Measurements from ENCODE around the gene PLCB4. TPM values are rescaled to one million over a fixed set of nuclear protein-coding genes. Genes with fewer than 3 reads are reported as not detected.

PLCB4 gene
- total RNA-seq, 2 experiments from 2014 or later = not detected

DNA sequence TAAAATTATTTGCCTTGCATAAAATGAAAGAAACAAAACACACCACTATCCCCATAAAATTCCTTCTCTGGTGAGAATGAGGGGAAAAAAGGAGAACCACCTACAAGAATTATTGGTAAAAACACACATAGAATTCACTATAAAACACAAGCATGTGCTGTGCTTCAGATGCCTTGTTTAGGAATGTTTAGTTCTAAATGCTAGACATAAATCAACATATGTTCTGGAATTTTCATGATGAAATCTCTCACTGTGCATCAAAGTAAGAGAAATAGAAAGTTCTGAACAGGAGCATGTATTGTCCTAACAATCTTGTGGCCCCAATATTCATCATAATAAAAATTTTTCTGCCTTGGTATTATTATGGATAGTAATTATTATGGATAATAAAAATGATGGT lies 111.0 kb downstream of the PLCB4 start:
- intact Hi-C loops (cut with micrococcal nuclease; ENCODE audit: unreplicated experiment) = no loop called here
- DNase-seq (ENCODE audit: low spot score) = no peak
- Histone ChIP-seq H3K4me2 (ENCODE audit: low read length) (no peak overlapping the region), H3K4me3 (ENCODE audit: low read depth, low read length, poor library complexity, severe bottlenecking) (no peak overlapping the region), H2AFZ (ENCODE audit: low read length) (no peak overlapping the region), H3K9me2 (ENCODE audit: insufficient read depth, low read length) (no peaks in the 10 kb centered on the region), H4K20me1 (ENCODE audit: insufficient read depth, low read length) (no peaks in the 10 kb centered on the region), H3K27ac (ENCODE audit: low read depth, low read length, poor library complexity, severe bottlenecking) (no peak overlapping the region), H3K79me2 (ENCODE audit: insufficient read depth, low read depth, low read length) (no peaks in the 10 kb centered on the region), H3K4me1 (ENCODE audit: insufficient read depth, low read length, poor library complexity, severe bottlenecking) (no peaks in the 10 kb centered on the region), H3K36me3 (ENCODE audit: insufficient read depth, low read length) (no peaks in the 10 kb centered on the region), H3K9me3 (ENCODE audit: low read length) (no peaks in the 10 kb centered on the region)
- TF ChIP-seq, protein P1, sequence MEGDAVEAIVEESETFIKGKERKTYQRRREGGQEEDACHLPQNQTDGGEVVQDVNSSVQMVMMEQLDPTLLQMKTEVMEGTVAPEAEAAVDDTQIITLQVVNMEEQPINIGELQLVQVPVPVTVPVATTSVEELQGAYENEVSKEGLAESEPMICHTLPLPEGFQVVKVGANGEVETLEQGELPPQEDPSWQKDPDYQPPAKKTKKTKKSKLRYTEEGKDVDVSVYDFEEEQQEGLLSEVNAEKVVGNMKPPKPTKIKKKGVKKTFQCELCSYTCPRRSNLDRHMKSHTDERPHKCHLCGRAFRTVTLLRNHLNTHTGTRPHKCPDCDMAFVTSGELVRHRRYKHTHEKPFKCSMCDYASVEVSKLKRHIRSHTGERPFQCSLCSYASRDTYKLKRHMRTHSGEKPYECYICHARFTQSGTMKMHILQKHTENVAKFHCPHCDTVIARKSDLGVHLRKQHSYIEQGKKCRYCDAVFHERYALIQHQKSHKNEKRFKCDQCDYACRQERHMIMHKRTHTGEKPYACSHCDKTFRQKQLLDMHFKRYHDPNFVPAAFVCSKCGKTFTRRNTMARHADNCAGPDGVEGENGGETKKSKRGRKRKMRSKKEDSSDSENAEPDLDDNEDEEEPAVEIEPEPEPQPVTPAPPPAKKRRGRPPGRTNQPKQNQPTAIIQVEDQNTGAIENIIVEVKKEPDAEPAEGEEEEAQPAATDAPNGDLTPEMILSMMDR (conservative IDR thresholded peaks at IDR 0.05; ENCODE audit: low read length) = no peak
- TF ChIP-seq EZH2phosphoT487 (IDR thresholded peaks at IDR 0.05; ENCODE audit: borderline replicate concordance, low read depth, low read length) = no peak
- BruUV-seq (replicated peaks) = no TSS peak
- ChIA-PET CTCF (ENCODE audit: unreplicated experiment) (no interaction called here), POLR2A (no interaction called here)

DNA sequence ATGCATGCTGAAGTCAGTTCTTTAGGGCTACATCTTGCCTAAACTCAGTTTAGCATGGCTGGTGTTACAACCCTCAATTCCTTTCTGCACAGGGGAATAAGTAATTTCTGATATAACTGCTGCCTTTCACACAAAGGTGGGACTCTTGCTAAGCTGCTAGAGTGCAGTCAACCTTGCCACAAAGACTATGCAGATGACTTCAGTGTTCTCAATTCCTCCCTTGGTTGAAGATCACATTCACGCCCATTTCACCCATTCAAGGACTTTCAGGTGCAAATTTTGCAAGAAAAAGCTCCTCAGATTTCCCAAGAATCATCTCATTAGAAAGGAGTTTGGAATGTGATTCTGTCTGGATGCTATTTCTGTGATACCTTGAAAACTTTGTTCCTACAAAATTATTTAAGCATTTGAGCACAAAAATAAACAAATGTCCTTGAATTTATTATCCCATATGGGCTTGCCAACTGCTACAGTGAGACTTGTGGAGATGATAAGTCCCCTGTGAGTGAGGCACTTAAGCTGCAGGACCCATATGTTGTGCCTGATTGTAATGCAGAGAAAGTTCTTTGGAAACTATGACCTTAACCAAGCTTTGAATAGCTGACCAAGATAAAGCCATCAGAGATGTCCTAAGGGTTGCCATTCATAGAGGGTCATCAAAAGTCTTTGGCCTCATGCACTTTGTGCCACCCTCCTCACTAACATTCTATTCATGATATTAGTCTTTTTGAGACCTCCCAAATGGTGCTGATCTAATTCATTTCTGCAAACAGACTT lies 111.8 kb downstream of the PLCB4 start:
- H4K20me1 ChIP-seq (ENCODE audit: insufficient read depth, low read length) = no peaks in the 10 kb centered on the region
- no peak overlapping the region for H2AFZ ChIP-seq (ENCODE audit: low read length)
- no peak overlapping the region for H3K4me3 ChIP-seq (ENCODE audit: low read depth, low read length, poor library complexity, severe bottlenecking)
- CTCF ChIA-PET (ENCODE audit: unreplicated experiment) = no interaction called here
- H3K4me1 ChIP-seq (ENCODE audit: insufficient read depth, low read length, poor library complexity, severe bottlenecking) = no peaks in the 10 kb centered on the region
- DNase-seq (ENCODE audit: low spot score) = no peak
- no peak for TF ChIP-seq EZH2phosphoT487 (IDR thresholded peaks at IDR 0.05; ENCODE audit: borderline replicate concordance, low read depth, low read length)
- TF ChIP-seq, protein P1 (conservative IDR thresholded peaks at IDR 0.05; ENCODE audit: low read length) = no peak
- H3K27ac ChIP-seq (ENCODE audit: low read depth, low read length, poor library complexity, severe bottlenecking) = no peak overlapping the region
- H3K9me3 ChIP-seq (ENCODE audit: low read length) = no peaks in the 10 kb centered on the region
- H3K79me2 ChIP-seq (ENCODE audit: insufficient read depth, low read depth, low read length) = no peaks in the 10 kb centered on the region
- no peaks in the 10 kb centered on the region for H3K36me3 ChIP-seq (ENCODE audit: insufficient read depth, low read length)
- no peak overlapping the region for H3K4me2 ChIP-seq (ENCODE audit: low read length)
- intact Hi-C loops (cut with micrococcal nuclease; ENCODE audit: unreplicated experiment) = no loop called here
- POLR2A ChIA-PET = no interaction called here
- BruUV-seq (replicated peaks) = no TSS peak
- no peaks in the 10 kb centered on the region for H3K9me2 ChIP-seq (ENCODE audit: insufficient read depth, low read length)

DNA sequence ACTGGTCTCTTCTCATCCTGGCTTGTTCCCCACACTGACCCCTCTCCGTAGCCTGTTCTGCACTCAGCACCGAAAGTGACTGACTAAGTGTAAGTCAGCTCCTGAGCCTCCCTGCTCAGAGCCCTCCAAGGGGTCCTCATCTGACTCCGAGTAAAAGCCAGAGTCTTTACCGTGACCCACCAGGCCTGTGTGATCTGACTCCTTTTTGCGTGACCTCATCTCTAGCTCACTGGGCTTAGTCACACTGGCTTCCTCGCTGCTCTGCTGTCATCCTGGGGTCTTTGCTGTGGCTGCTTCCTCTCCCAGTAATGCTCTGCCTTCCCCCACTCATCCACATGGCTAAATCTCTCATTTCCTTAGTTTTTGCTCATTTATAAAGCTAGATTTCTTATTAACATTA lies 116.6 kb downstream of the PLCB4 start:
- Histone ChIP-seq H4K20me1 (ENCODE audit: insufficient read depth, low read length) (no peaks in the 10 kb centered on the region), H3K9me2 (ENCODE audit: insufficient read depth, low read length) (no peaks in the 10 kb centered on the region), H2AFZ (ENCODE audit: low read length) (no peak overlapping the region), H3K36me3 (ENCODE audit: insufficient read depth, low read length) (no peaks in the 10 kb centered on the region), H3K27ac (ENCODE audit: low read depth, low read length, poor library complexity, severe bottlenecking) (no peak overlapping the region), H3K4me3 (ENCODE audit: low read depth, low read length, poor library complexity, severe bottlenecking) (no peak overlapping the region), H3K4me1 (ENCODE audit: insufficient read depth, low read length, poor library complexity, severe bottlenecking) (no peaks in the 10 kb centered on the region), H3K4me2 (ENCODE audit: low read length) (no peak overlapping the region), H3K79me2 (ENCODE audit: insufficient read depth, low read depth, low read length) (no peaks in the 10 kb centered on the region), H3K9me3 (ENCODE audit: low read length) (no peaks in the 10 kb centered on the region)
- TF ChIP-seq, protein P1 (conservative IDR thresholded peaks at IDR 0.05; ENCODE audit: low read length) = no peak
- no peak for TF ChIP-seq EZH2phosphoT487 (IDR thresholded peaks at IDR 0.05; ENCODE audit: borderline replicate concordance, low read depth, low read length)
- no peak for DNase-seq (ENCODE audit: low spot score)
- intact Hi-C loops (cut with micrococcal nuclease; ENCODE audit: unreplicated experiment) = no loop called here
- POLR2A ChIA-PET = no interaction called here
- BruUV-seq (replicated peaks) = no TSS peak
- CTCF ChIA-PET (ENCODE audit: unreplicated experiment) = no interaction called here

All from OCI-LY7 (cell line).